Mucosa of descending colon (tissue), 3 donors: ENCODE measurements around the gene HRK. TPM values are rescaled to one million over a fixed set of nuclear protein-coding genes. Genes with fewer than 3 reads are reported as not detected.

Experiments
- ATAC-seq: fragments of 200-7000 bp; cut with Tn5 transposase; one replicate; pipeline ENCODE4 v1.9.1; 2020; ENCODE audit warnings: mild to moderate bottlenecking, moderate library complexity
- DNase-seq, 3 donors: peaks; one replicate each; pipeline ENCODE4 v3.0.0-alpha.2; 2020
- H3K36me3 ChIP-seq: fragments of 200-600 bp; one replicate; pipeline ENCODE4 v1.8.0; 2021; ENCODE audit warnings: low read depth, mild to moderate bottlenecking
- H3K4me1 ChIP-seq: fragments of 200-600 bp; one replicate; pipeline ENCODE4 v1.8.0; 2021; ENCODE audit warnings: low read depth, mild to moderate bottlenecking
- H3K4me3 ChIP-seq: fragments of 200-600 bp; one replicate; pipeline ENCODE4 v1.8.0; 2021; ENCODE audit warnings: mild to moderate bottlenecking
- H3K9me3 ChIP-seq: fragments of 200-600 bp; one replicate; pipeline ENCODE4 v1.8.0; 2021; ENCODE audit warnings: mild to moderate bottlenecking
- CTCF ChIP-seq: fragments of 200-600 bp; IDR thresholded peaks from one replicate; pipeline ENCODE4 v1.8.0; 2022; ENCODE audit warnings: antibody characterized with exemption, mild to moderate bottlenecking
- intact Hi-C, 2 donors: fragments of 100-400 bp; cut with DNase I in 1 of 2; cut with micrococcal nuclease in 1 of 2; formaldehyde crosslinking; loops; one replicate each; pipeline versions ENCODE4 v1.11.0 to v1.11.1; 2022; cut with DNase I, micrococcal nuclease
- total RNA-seq, 3 donors: library from RNA; stranded (reverse); fragmentation: NEBNext Ultra II Directional in 2 of 3; extraction: Animal tissue kit (Norgen Biotek cat#: 25700) in 2 of 3; gene quantifications; one replicate each; pipeline versions ENCODE4 v1.2.1 to v1.2.4, GENCODE V29; 2021 to 2023
- donor health status: DM: no; HTN: no; CAD: no; lungs with moderate emphysema.
- donor health status: DM: no; HTN: no; CAD: no.
- donor health status: DM: no; HTN: yes; CAD: no.

HRK gene
- total RNA-seq, 3 donors from 2014 or later: 0.22 to 1.0 (median 0.25) TPM

GRCh38 chr12:116837097-116837496 lies 44.1 kb downstream of the HRK start:
- ATAC-seq (no peak), DNase-seq (no peak)
- Histone ChIP-seq H3K4me1 (peaks cover 4% of the 10 kb centered on the region), H3K36me3 (no peaks in the 10 kb centered on the region), H3K4me3 (no peak overlapping the region), H3K9me3 (no peaks in the 10 kb centered on the region)
- intact Hi-C loops: no loop called here
- TF ChIP-seq CTCF: no peak

GRCh38 chr12:116835484-116835883 lies 45.8 kb downstream of the HRK start:
- TF ChIP-seq CTCF: no peak
- DNase-seq (no peak), ATAC-seq (no peak)
- Histone ChIP-seq H3K4me1 (peaks cover 4% of the 10 kb centered on the region), H3K4me3 (no peak overlapping the region), H3K36me3 (no peaks in the 10 kb centered on the region), H3K9me3 (no peaks in the 10 kb centered on the region)
- intact Hi-C loops: no loop called here

GRCh38 chr12:116833474-116833873 lies 47.8 kb downstream of the HRK start:
- no peak for ATAC-seq
- intact Hi-C loops: no loop called here
- no peaks in the 10 kb centered on the region for H3K36me3 ChIP-seq
- no peaks in the 10 kb centered on the region for H3K9me3 ChIP-seq
- DNase-seq: no peak
- H3K4me1 ChIP-seq: peaks cover 4% of the 10 kb centered on the region
- no peak overlapping the region for H3K4me3 ChIP-seq
- no peak for TF ChIP-seq CTCF

GRCh38 chr12:116832353-116832752 lies 48.9 kb downstream of the HRK start:
- Histone ChIP-seq H3K9me3 (no peaks in the 10 kb centered on the region), H3K36me3 (no peaks in the 10 kb centered on the region), H3K4me3 (no peak overlapping the region), H3K4me1 (peaks cover 4% of the 10 kb centered on the region)
- intact Hi-C loops: no loop called here
- no peak for ATAC-seq
- TF ChIP-seq CTCF: no peak
- no peak for DNase-seq

GRCh38 chr12:116827432-116827831 lies 53.8 kb downstream of the HRK start:
- ATAC-seq (no peak), DNase-seq (no peak)
- Histone ChIP-seq H3K4me1 (peaks cover 3% of the 10 kb centered on the region), H3K36me3 (no peaks in the 10 kb centered on the region), H3K9me3 (no peaks in the 10 kb centered on the region), H3K4me3 (no peak overlapping the region)
- no peak for TF ChIP-seq CTCF
- intact Hi-C loops: no loop called here

- no peak for DNase-seq
- H3K9me3 ChIP-seq: no peaks in the 10 kb centered on the region
These were observed 60.0 kb downstream of the HRK start for GRCh38 chr12:116821291-116821690.

More at GRCh38 chr12:116821291-116821690, 60.0 kb downstream of the HRK start:
- intact Hi-C loops: no loop called here
- Histone ChIP-seq H3K36me3 (no peaks in the 10 kb centered on the region), H3K4me3 (no peak overlapping the region), H3K4me1 (no peaks in the 10 kb centered on the region)
- no peak for TF ChIP-seq CTCF
- no peak for ATAC-seq
